ENCODE results near the gene CILP. TPM values are rescaled to one million over a fixed set of nuclear protein-coding genes. Genes with fewer than 3 reads are reported as not detected.
A peak's percentile ranks its signal among the peaks of the same experiment; 100 is the strongest.
"Not testable (repeated sequence)": the region's sequence is repeated elsewhere in the genome, so short reads cannot be mapped to it uniquely, and the experiment has no call there.

CILP gene
- total RNA-seq, 4 donors from 2014 or later = 5.4 to 49.9 (median 41.6) TPM

- peak overlapping the region; percentile 9 to 41 (median 36) for H3K27ac ChIP-seq
- DNase-seq (peak in 1 of 2 donors; percentile 27), ATAC-seq (peak in 1 of 2 donors; percentile 62)
- TF ChIP-seq CTCF (IDR thresholded peaks at IDR 0.05 in 4 of 5, conservative IDR thresholded peaks at IDR 0.05 in 1 of 5) (no peak), POLR2A (IDR thresholded peaks at IDR 0.05) (no peak)
- H3K4me1 ChIP-seq = peaks cover 0 to 4% of the 10 kb centered on the region in 2 donors
- no peaks in the 10 kb centered on the region for H3K9me3 ChIP-seq
- H3K27me3 ChIP-seq = no peaks in the 10 kb centered on the region
- in situ Hi-C loops (cut with MboI; ENCODE audit: low sequenced_read_pairs in 4 of 4) = no loop called here
- intact Hi-C loops (cut with DNase I; ENCODE audit: low total_unique reads) = no loop called here
- H3K36me3 ChIP-seq = no peaks in the 10 kb centered on the region
- no peak overlapping the region for H3K4me3 ChIP-seq
These were observed 34.0 kb upstream of the CILP start for GRCh38 chr15:65245096-65245856.

- H3K27ac ChIP-seq = no peak overlapping the region
- no peak for DNase-seq
- no peaks in the 10 kb centered on the region for H3K9me3 ChIP-seq
- H3K4me1 ChIP-seq = peaks cover 0 to 4% of the 10 kb centered on the region in 2 donors
- intact Hi-C loops (cut with DNase I; ENCODE audit: low total_unique reads) (no loop called here), in situ Hi-C loops (cut with MboI; ENCODE audit: low sequenced_read_pairs in 4 of 4) (no loop called here)
- TF ChIP-seq POLR2A (IDR thresholded peaks at IDR 0.05) (no peak), CTCF (IDR thresholded peaks at IDR 0.05 in 4 of 5, conservative IDR thresholded peaks at IDR 0.05 in 1 of 5) (no peak)
- no peak for ATAC-seq
- H3K4me3 ChIP-seq = no peak overlapping the region
- H3K36me3 ChIP-seq = no peaks in the 10 kb centered on the region
- no peaks in the 10 kb centered on the region for H3K27me3 ChIP-seq
These were observed 33.4 kb upstream of the CILP start for GRCh38 chr15:65244638-65245037.

- intact Hi-C loops (cut with DNase I; ENCODE audit: low total_unique reads); in situ Hi-C loops (cut with MboI; ENCODE audit: low sequenced_read_pairs in 4 of 4); H3K4me3 ChIP-seq; DNase-seq; ATAC-seq; H3K36me3 ChIP-seq; H3K27me3 ChIP-seq; H3K27ac ChIP-seq; H3K9me3 ChIP-seq; H3K4me1 ChIP-seq: not testable (repeated sequence)
These were observed 25.2 kb upstream of the CILP start for GRCh38 chr15:65236443-65236842.

- TF ChIP-seq POLR2A (IDR thresholded peaks at IDR 0.05) (no peak), CTCF (IDR thresholded peaks at IDR 0.05 in 4 of 5, conservative IDR thresholded peaks at IDR 0.05 in 1 of 5) (no peak)
- no peak overlapping the region for H3K27ac ChIP-seq
- H3K9me3 ChIP-seq = no peaks in the 10 kb centered on the region
- ATAC-seq = no peak
- no peaks in the 10 kb centered on the region for H3K36me3 ChIP-seq
- H3K27me3 ChIP-seq = no peaks in the 10 kb centered on the region
- no peak overlapping the region for H3K4me3 ChIP-seq
- intact Hi-C loops (cut with DNase I; ENCODE audit: low total_unique reads) = no loop called here
- no peaks in the 10 kb centered on the region for H3K4me1 ChIP-seq
- in situ Hi-C loops (cut with MboI; ENCODE audit: low sequenced_read_pairs in 4 of 4) = no loop called here
- DNase-seq = no peak
These were observed 22.4 kb upstream of the CILP start for GRCh38 chr15:65233696-65234095.

- Histone ChIP-seq H3K4me3 (no peak overlapping the region), H3K36me3 (no peaks in the 10 kb centered on the region), H3K27me3 (no peaks in the 10 kb centered on the region), H3K9me3 (no peaks in the 10 kb centered on the region), H3K4me1 (no peaks in the 10 kb centered on the region), H3K27ac (no peak overlapping the region)
- TF ChIP-seq CTCF (IDR thresholded peaks at IDR 0.05 in 4 of 5, conservative IDR thresholded peaks at IDR 0.05 in 1 of 5) = no peak
- intact Hi-C loops (cut with DNase I; ENCODE audit: low total_unique reads) = no loop called here
- ATAC-seq (no peak), DNase-seq (no peak)
- in situ Hi-C loops (cut with MboI; ENCODE audit: low sequenced_read_pairs in 4 of 4) = no loop called here
These were observed 21.2 kb upstream of the CILP start for GRCh38 chr15:65232520-65232919.

All from gastrocnemius medialis (tissue), 4 donors.